Measurements from ENCODE around the gene APOC1.
"Not testable (repeated sequence)": the region's sequence is repeated elsewhere in the genome, so short reads cannot be mapped to it uniquely, and the experiment has no call there.

The APOC1 gene

DNA sequence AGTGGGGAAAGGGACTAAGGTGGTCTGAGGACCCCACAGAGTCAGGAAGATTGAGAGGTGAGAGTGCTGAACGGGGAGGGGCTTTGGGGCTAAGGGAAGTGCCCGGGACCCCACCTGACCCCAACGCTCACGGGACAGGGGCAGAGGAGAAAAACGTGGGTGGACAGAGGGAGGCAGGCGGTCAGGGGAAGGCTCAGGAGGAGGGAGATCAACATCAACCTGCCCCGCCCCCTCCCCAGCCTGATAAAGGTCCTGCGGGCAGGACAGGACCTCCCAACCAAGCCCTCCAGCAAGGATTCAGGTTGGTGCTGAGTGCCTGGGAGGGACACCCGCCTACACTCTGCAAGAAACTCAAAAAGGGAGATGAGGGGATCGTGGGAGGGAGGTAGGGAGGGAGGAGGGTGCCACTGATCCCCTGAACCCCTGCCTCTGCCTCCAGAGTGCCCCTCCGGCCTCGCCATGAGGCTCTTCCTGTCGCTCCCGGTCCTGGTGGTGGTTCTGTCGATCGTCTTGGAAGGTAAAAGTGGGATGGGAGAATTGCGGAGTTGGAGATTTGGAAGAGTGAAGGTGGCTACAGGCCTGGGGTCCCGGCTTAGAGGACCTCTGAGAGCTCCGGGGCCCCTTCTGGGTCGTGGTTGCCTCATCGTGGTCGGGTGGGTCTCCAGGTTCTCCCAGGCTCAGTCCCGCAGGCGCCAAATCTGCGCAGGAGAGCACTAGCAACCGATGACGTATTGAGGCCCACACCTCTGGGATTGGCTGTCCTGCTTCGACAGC is at the start of gene APOC1:
TSS of gene APOC1 (plus strand) at position 176 of the 774 bp plus-strand sequence. CDS start at position 460, 284 bp downstream.
- peak; percentile 94 for DNase-seq (ENCODE audit: insufficient read length, low spot score)
- FAIRE-seq: not testable (repeated sequence)

DNA sequence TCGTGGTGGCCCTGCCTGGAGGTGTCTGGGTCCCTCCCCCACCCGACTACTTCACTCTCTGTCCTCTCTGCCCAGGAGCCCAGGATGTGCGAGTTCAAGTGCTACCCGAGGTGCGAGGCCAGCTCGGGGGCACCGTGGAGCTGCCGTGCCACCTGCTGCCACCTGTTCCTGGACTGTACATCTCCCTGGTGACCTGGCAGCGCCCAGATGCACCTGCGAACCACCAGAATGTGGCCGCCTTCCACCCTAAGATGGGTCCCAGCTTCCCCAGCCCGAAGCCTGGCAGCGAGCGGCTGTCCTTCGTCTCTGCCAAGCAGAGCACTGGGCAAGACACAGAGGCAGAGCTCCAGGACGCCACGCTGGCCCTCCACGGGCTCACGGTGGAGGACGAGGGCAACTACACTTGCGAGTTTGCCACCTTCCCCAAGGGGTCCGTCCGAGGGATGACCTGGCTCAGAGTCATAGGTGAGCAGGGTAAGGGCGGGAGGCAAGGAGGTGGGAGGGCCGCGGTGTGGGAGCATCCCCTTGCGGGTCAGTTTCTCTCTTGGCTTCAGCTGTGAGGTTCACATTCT is 49.1 kb upstream of the APOC1 start:
- TF ChIP-seq, protein P1, sequence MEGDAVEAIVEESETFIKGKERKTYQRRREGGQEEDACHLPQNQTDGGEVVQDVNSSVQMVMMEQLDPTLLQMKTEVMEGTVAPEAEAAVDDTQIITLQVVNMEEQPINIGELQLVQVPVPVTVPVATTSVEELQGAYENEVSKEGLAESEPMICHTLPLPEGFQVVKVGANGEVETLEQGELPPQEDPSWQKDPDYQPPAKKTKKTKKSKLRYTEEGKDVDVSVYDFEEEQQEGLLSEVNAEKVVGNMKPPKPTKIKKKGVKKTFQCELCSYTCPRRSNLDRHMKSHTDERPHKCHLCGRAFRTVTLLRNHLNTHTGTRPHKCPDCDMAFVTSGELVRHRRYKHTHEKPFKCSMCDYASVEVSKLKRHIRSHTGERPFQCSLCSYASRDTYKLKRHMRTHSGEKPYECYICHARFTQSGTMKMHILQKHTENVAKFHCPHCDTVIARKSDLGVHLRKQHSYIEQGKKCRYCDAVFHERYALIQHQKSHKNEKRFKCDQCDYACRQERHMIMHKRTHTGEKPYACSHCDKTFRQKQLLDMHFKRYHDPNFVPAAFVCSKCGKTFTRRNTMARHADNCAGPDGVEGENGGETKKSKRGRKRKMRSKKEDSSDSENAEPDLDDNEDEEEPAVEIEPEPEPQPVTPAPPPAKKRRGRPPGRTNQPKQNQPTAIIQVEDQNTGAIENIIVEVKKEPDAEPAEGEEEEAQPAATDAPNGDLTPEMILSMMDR (IDR thresholded peaks at IDR 0.05; ENCODE audit: insufficient read depth, missing control alignments): no peak
- DNase-seq (ENCODE audit: insufficient read length, low spot score) (no peak), FAIRE-seq (no peak)

DNA sequence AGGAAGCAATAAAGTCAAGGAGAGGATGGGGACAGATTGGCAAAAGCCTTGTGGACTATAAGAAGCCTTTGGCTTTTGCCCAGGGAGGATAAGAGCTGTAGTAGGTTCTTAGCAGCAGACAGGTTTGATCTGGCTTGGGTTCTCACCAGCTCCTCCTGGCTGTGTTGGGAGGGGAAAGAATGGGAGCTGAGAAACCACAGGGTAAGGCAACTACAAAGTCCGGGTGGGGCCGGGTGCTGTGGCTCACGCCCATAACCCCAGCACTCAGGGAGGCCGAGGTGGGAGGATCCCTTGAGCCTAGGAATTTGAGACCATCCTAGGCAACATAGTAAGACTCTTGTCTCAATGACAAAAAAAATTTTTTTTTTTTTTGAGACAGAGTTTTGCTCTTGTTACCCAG is 47.7 kb upstream of the APOC1 start:
- DNase-seq (ENCODE audit: insufficient read length, low spot score) (no peak), FAIRE-seq (no peak)
- TF ChIP-seq, protein P1 (IDR thresholded peaks at IDR 0.05; ENCODE audit: insufficient read depth, missing control alignments): no peak

DNA sequence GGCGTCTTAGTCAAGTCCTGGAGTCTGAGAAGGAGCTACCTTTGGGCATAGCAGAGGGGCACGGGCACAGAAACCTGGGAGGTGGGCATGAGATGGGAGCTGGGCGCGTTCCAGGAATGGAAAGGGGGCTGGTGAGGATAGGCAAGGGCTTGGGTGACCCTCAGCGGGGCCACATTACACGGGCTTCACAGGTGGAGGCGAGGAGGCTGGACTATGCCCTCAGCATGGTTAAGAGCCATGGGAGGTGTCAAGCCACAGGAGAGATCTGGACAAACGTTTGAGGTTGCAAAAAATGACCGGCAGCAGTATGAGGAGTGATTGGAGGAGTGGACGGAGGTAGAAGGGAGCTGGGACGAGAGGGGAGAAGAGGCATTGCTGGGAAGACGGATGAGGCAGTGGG is 46.8 kb upstream of the APOC1 start:
- no peak for DNase-seq (ENCODE audit: insufficient read length, low spot score)
- no peak for FAIRE-seq
- TF ChIP-seq, protein P1 (IDR thresholded peaks at IDR 0.05; ENCODE audit: insufficient read depth, missing control alignments): no peak

DNA sequence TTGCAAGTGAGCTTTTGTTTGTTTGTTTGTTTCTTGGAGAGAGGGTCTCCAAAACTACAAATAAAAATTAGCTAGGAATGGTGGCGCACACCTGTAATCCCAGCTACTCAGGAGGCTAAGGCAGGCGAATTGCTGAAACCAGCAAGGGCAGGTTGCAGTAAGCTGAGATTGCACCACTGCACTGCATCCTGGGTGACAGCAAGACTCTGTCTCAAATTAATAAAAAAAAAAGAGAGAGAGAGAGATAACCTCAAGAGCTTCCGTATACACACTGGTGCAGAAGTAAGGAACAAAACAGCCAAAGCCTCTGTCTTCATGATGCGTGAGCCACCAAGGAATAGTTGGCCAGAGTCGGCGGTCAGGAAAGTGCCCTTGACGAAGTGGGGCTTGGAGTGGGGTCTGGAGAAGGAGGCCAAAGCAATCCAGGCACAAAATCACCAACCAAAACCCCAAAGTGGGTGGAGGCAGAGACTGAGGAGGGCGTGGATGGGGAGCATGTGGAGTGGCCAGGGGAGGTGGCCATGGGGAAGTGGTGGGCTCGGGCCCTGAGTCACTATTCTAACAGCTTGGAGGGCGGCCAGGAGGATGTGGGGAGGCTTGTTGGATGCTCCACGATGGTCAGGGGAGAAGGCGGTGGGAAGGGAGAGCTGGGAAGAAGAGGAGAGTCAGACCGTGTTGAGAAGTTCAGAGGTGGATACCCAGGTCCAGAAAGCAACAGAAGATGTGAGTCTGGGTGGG is 44.5 kb upstream of the APOC1 start:
- DNase-seq (ENCODE audit: insufficient read length, low spot score) (no peak), FAIRE-seq (no peak)
- TF ChIP-seq, protein P1 (IDR thresholded peaks at IDR 0.05; ENCODE audit: insufficient read depth, missing control alignments): no peak

DNA sequence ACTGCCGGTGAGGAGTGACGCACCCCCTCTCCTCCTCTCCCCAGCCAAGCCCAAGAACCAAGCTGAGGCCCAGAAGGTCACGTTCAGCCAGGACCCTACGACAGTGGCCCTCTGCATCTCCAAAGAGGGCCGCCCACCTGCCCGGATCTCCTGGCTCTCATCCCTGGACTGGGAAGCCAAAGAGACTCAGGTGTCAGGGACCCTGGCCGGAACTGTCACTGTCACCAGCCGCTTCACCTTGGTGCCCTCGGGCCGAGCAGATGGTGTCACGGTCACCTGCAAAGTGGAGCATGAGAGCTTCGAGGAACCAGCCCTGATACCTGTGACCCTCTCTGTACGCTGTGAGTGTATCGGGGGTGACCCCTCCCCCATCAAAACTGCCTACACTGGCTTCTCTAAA is 42.6 kb upstream of the APOC1 start:
- TF ChIP-seq, protein P1 (IDR thresholded peaks at IDR 0.05; ENCODE audit: insufficient read depth, missing control alignments): no peak
- no peak for DNase-seq (ENCODE audit: insufficient read length, low spot score)
- no peak for FAIRE-seq

DNA sequence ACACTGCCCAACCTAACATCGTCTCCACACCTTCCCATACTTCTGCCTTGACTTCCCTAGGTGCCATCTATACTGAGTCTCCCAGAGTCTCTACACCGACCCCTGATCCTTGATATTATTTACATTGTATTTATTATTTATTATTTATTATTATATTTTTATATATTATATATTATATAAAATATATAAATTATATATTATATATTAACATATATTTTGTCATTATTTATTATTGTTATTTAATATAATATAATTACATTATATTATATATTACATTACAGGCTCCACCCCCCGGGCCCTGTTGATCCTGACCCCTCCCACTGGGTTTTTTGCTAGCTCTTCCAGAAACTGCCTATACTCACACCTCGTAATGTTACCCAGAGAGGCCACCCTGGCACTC is 41.7 kb upstream of the APOC1 start:
- FAIRE-seq: no peak

More for the DNA sequence above, 41.7 kb upstream of the APOC1 start:
- TF ChIP-seq, protein P1 (IDR thresholded peaks at IDR 0.05; ENCODE audit: insufficient read depth, missing control alignments): no peak
- DNase-seq (ENCODE audit: insufficient read length, low spot score): no peak
